PC-9 (cell line): ENCODE measurements around the gene SECTM1. TPM values are rescaled to one million over a fixed set of nuclear protein-coding genes. Genes with fewer than 3 reads are reported as not detected.

Experiments
- BruUV-seq: library from RNA; stranded (reverse); fragments of 400-500 nt; replicated peaks from 2 replicates; lab custom pipeline; 2021; lab: Mats Ljungman, UMichigan
- CTCF ChIA-PET: fragments of 300-600 bp; sonication (Branson Sonifier 250); formaldehyde crosslinking; loops from one replicate; lab custom pipeline; 2022; ENCODE audit warnings: antibody characterized with exemption; lab: Charles Lee
- POLR2A ChIA-PET: fragments of 300-600 bp; sonication (Branson Sonifier 250); formaldehyde crosslinking; loops from one replicate; lab custom pipeline; 2022; ENCODE audit warnings: antibody characterized with exemption; ENCODE audit not compliant: unreplicated experiment; lab: Charles Lee
- DNase-seq, 2 experiments: peaks; one replicate each; pipeline versions ENCODE4 v3.0.0 to v3.0.0-alpha.2; 2015 to 2022; ENCODE audit warnings: mixed read lengths in 1 of 2
- H2AFZ ChIP-seq: fragments of 200-600 bp; sonication (generic); 2 replicates; pipeline ENCODE4 v1.8.1; 2017; ENCODE audit warnings: antibody characterized with exemption
- H3F3A ChIP-seq: fragments of 200-600 bp; sonication (generic); 2 replicates; pipeline ENCODE4 v1.8.1; 2017; ENCODE audit warnings: antibody characterized with exemption, mild to moderate bottlenecking, low read depth; ENCODE audit not compliant: insufficient read depth
- H3K27ac ChIP-seq: fragments of 200-600 bp; sonication (generic); 2 replicates; pipeline ENCODE4 v1.6.1; 2016; ENCODE audit warnings: mixed run types
- H3K27me3 ChIP-seq: fragments of 200-600 bp; sonication (generic); 2 replicates; pipeline ENCODE4 v1.6.1; 2016; ENCODE audit warnings: low read depth, mixed run types; ENCODE audit not compliant: insufficient read depth
- H3K36me3 ChIP-seq: fragments of 200-600 bp; sonication (generic); 2 replicates; pipeline ENCODE4 v1.6.1; 2016; ENCODE audit warnings: low read depth, mixed run types
- H3K4me1 ChIP-seq: fragments of 200-600 bp; sonication (generic); replicated peaks from 2 replicates; pipeline ENCODE4 v1.6.1; 2016; ENCODE audit warnings: mixed run types; ENCODE audit not compliant: insufficient read depth
- H3K4me2 ChIP-seq: fragments of 200-600 bp; sonication (generic); 2 replicates; pipeline ENCODE4 v1.6.1; 2017; ENCODE audit warnings: mixed run types
- H3K4me3 ChIP-seq: fragments of 200-600 bp; sonication (generic); 2 replicates; pipeline ENCODE4 v1.6.1; 2016; ENCODE audit warnings: mixed run types
- H3K79me2 ChIP-seq: fragments of 200-600 bp; sonication (generic); 2 replicates; pipeline ENCODE4 v1.6.1; 2017; ENCODE audit warnings: low read depth, mixed run types
- H3K9me2 ChIP-seq: fragments of 200-600 bp; sonication (generic); 2 replicates; pipeline ENCODE4 v1.8.1; 2017; ENCODE audit warnings: mild to moderate bottlenecking; ENCODE audit not compliant: insufficient read depth
- H3K9me3 ChIP-seq: fragments of 200-600 bp; sonication (generic); 2 replicates; pipeline ENCODE4 v1.8.1; 2016; ENCODE audit warnings: low read depth; ENCODE audit not compliant: insufficient read depth
- H4K20me1 ChIP-seq: fragments of 200-600 bp; sonication (generic); 2 replicates; pipeline ENCODE4 v1.8.1; 2017; ENCODE audit not compliant: insufficient read depth
- EZH2 ChIP-seq: fragments of 200-600 bp; sonication (generic); IDR thresholded peaks from 2 replicates; pipeline ENCODE4 v1.8.0; 2017; ENCODE audit warnings: antibody characterized with exemption, low read depth
- intact Hi-C: fragments of 100-400 bp; cut with micrococcal nuclease; formaldehyde crosslinking; loops from one replicate; pipeline ENCODE4 v1.10.0; 2022; ENCODE audit not compliant: unreplicated experiment
- total RNA-seq: library from RNA; stranded (reverse); gene quantifications from 2 replicates; pipeline ENCODE4 v1.2.3, GENCODE V29; 2021
- TF ChIP-seq, protein P1 (sequence below): fragments of 200-600 bp; sonication (generic); conservative IDR thresholded peaks from 2 replicates; pipeline ENCODE4 v1.6.1; 2017; ENCODE audit warnings: mixed run types, antibody characterized with exemption, mild to moderate bottlenecking, moderate library complexity

Gene SECTM1
- total RNA-seq, 1 experiment from 2014 or later, result 3.6 TPM

DNA sequence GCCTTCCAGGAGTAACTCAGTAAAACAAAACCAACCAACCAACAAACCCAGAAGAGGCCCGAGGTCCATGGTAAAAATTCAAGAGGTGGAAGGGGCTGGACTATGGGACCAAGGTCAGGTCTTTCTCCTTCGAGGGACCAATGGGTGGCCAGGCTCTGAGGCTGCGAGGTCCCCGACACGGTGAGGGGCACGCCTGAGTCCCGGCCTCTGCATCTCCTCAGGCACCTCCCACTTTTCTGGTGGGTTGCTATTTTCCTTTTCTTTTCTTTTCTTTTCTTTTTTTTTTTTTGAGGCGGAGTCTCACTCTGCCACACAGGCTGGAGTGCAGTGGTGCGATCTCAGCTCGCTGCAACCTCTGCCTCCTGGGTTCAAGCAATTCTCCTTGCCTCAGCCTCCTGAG lies 34.1 kb downstream of the SECTM1 start:
- intact Hi-C loops, result no loop called here
- Histone ChIP-seq H3K27me3 (no peaks in the 10 kb centered on the region), H3K27ac (no peak overlapping the region), H2AFZ (no peak overlapping the region), H3K79me2 (no peaks in the 10 kb centered on the region), H3K4me1 (peaks cover 22% of the 10 kb centered on the region), H3K9me2 (no peaks in the 10 kb centered on the region), H3K4me3 (no peak overlapping the region), H3F3A (peaks cover 25% of the 10 kb centered on the region), H3K4me2 (no peak overlapping the region), H4K20me1 (no peaks in the 10 kb centered on the region), H3K9me3 (no peaks in the 10 kb centered on the region), H3K36me3 (no peaks in the 10 kb centered on the region)
- CTCF ChIA-PET, result no interaction called here
- TF ChIP-seq, protein P1, sequence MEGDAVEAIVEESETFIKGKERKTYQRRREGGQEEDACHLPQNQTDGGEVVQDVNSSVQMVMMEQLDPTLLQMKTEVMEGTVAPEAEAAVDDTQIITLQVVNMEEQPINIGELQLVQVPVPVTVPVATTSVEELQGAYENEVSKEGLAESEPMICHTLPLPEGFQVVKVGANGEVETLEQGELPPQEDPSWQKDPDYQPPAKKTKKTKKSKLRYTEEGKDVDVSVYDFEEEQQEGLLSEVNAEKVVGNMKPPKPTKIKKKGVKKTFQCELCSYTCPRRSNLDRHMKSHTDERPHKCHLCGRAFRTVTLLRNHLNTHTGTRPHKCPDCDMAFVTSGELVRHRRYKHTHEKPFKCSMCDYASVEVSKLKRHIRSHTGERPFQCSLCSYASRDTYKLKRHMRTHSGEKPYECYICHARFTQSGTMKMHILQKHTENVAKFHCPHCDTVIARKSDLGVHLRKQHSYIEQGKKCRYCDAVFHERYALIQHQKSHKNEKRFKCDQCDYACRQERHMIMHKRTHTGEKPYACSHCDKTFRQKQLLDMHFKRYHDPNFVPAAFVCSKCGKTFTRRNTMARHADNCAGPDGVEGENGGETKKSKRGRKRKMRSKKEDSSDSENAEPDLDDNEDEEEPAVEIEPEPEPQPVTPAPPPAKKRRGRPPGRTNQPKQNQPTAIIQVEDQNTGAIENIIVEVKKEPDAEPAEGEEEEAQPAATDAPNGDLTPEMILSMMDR, result no peak
- no peak for TF ChIP-seq EZH2
- BruUV-seq, result no TSS peak
- POLR2A ChIA-PET, result no interaction called here
- DNase-seq, result no peak

DNA sequence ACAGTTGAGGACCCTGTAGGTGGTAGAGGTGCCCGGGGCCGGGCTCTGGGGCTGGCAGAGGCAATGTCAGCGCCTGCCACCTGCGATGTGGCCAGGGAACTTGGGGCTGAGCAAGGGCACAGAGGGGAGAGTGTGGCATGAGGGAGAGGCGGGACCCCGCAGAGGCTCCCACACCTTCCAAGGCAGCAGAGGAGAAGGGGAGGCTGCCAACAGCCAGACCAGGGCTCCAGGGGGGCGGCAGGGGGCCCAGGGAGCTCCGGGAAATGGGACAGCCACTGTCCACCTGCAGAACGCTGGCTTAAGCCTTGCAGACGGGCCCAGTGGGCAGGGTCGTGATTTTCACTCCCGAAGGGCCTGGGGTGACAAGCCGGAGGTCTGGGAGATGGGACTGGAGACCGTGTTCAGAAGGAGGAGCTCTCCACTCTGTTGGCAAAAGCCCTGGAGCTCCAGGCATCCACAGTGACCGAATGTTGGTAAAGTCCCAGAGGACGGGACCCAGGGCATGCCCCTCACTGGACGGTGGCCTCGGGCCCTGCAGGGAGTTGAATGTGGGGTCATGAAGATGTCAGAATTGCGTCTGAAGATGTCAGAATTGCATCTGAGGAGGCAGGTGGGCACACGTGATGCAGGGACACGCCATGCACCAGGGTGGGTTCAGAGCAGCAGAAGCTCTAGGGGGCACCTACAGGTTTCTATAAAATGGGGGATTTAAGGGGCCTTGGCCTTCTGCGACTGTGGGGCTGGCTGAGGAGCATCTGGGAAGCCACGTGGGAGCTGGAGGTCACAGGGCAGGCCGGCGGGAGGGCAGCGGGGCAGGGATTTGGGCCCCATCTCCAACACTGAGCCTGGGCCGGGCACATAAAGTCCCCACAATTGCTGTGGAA lies 34.8 kb downstream of the SECTM1 start:
- no peak overlapping the region; the same call in 1 of the 2 replicates for H2AFZ ChIP-seq

More for the DNA sequence above, 34.8 kb downstream of the SECTM1 start:
- no peaks in the 10 kb centered on the region for H3K36me3 ChIP-seq
- H3K27ac ChIP-seq, result peak overlapping the region; percentile 83
- peak overlapping the region; percentile 43; the same call in 1 of the 2 replicates for H3K4me3 ChIP-seq
- H3K9me2 ChIP-seq, result no peaks in the 10 kb centered on the region
- intact Hi-C loops, result no loop called here
- peak overlapping the region; percentile 76 for H3K4me2 ChIP-seq
- no TSS peak for BruUV-seq
- TF ChIP-seq, protein P1, result no peak
- no peak for TF ChIP-seq EZH2
- H3K4me1 ChIP-seq, result peaks cover 22% of the 10 kb centered on the region
- no peaks in the 10 kb centered on the region for H3K27me3 ChIP-seq
- peaks cover 29% of the 10 kb centered on the region for H3F3A ChIP-seq
- no peaks in the 10 kb centered on the region for H3K9me3 ChIP-seq
- DNase-seq, result no peak
- CTCF ChIA-PET, result interaction anchor here (0.6 to 1.2 kb wide), 2 partner anchors 31 to 99 kb away, joined by 3 to 4 read pairs; no protein-coding TSS in a partner anchor
- no peaks in the 10 kb centered on the region for H4K20me1 ChIP-seq
- H3K79me2 ChIP-seq, result no peaks in the 10 kb centered on the region
- POLR2A ChIA-PET, result interaction anchor here (0.7 to 1.0 kb wide), 2 partner anchors 10 to 64 kb away, joined by 3 to 4 read pairs; no protein-coding TSS in a partner anchor
